Measurements from ENCODE around the gene TMEM253.

Gene TMEM253

GRCh38 chr14:21098076-21098891 lies 2.6 kb upstream of the TMEM253 start, which contains the start of gene ZNF219:
Gene ZNF219 (minus strand): TSS chr14:21098655. CDS start chr14:21093591, 5,064 bp downstream.
- peak; percentile 57 for DNase-seq (ENCODE audit: low spot score)
- in situ Hi-C loops (cut with MboI; ENCODE audit: low sequenced_read_pairs, unreplicated experiment), result loop anchor here (10.0 kb wide), 1 partner anchor 83 kb away; no protein-coding TSS in a partner anchor
- TF ChIP-seq CTCF (IDR thresholded peaks at IDR 0.05; ENCODE audit: borderline replicate concordance, control extremely low read depth, extremely low read depth, insufficient read depth, missing control alignments), result no peak

- no peak for DNase-seq (ENCODE audit: low spot score)
- no peak for TF ChIP-seq CTCF (IDR thresholded peaks at IDR 0.05; ENCODE audit: borderline replicate concordance, control extremely low read depth, extremely low read depth, insufficient read depth, missing control alignments)
- in situ Hi-C loops (cut with MboI; ENCODE audit: low sequenced_read_pairs, unreplicated experiment), result loop anchor here (10.0 kb wide), 1 partner anchor 84 kb away; no protein-coding TSS in a partner anchor
Measured at GRCh38 chr14:21098892-21099595, 1.8 kb upstream of the TMEM253 start.

GRCh38 chr14:21099596-21099985 lies 1.3 kb upstream of the TMEM253 start:
- no peak for TF ChIP-seq CTCF (IDR thresholded peaks at IDR 0.05; ENCODE audit: borderline replicate concordance, control extremely low read depth, extremely low read depth, insufficient read depth, missing control alignments)
- DNase-seq (ENCODE audit: low spot score), result no peak
- in situ Hi-C loops (cut with MboI; ENCODE audit: low sequenced_read_pairs, unreplicated experiment), result loop anchor here (10.0 kb wide), 1 partner anchor 85 kb away; no protein-coding TSS in a partner anchor

- in situ Hi-C loops (cut with MboI; ENCODE audit: low sequenced_read_pairs, unreplicated experiment), result no loop called here
- DNase-seq (ENCODE audit: low spot score), result no peak
- no peak for TF ChIP-seq CTCF (IDR thresholded peaks at IDR 0.05; ENCODE audit: borderline replicate concordance, control extremely low read depth, extremely low read depth, insufficient read depth, missing control alignments)
Measured at GRCh38 chr14:21101802-21102413, 1.0 kb downstream of the TMEM253 start.

GRCh38 chr14:21102521-21103410 lies 1.9 kb downstream of the TMEM253 start:
- no peak for TF ChIP-seq CTCF (IDR thresholded peaks at IDR 0.05; ENCODE audit: borderline replicate concordance, control extremely low read depth, extremely low read depth, insufficient read depth, missing control alignments)
- no peak for DNase-seq (ENCODE audit: low spot score)
- in situ Hi-C loops (cut with MboI; ENCODE audit: low sequenced_read_pairs, unreplicated experiment), result no loop called here

GRCh38 chr14:21103411-21103709 lies 2.5 kb downstream of the TMEM253 start:
- TF ChIP-seq CTCF (IDR thresholded peaks at IDR 0.05; ENCODE audit: borderline replicate concordance, control extremely low read depth, extremely low read depth, insufficient read depth, missing control alignments), result no peak
- in situ Hi-C loops (cut with MboI; ENCODE audit: low sequenced_read_pairs, unreplicated experiment), result no loop called here
- DNase-seq (ENCODE audit: low spot score), result no peak
